Measurements from ENCODE around the gene DTD1. TPM values are rescaled to one million over a fixed set of nuclear protein-coding genes. Genes with fewer than 3 reads are reported as not detected.

Gene DTD1
- total RNA-seq, 1 experiment from 2014 or later: 16.6 TPM

GRCh38 chr20:18743665-18744440, 156.0 kb downstream of the DTD1 start:
- no peak for TF ChIP-seq EZH2 (IDR thresholded peaks at IDR 0.05; ENCODE audit: borderline replicate concordance, low read depth, low read length, poor library complexity, severe bottlenecking)
- TF ChIP-seq CTCF (conservative IDR thresholded peaks at IDR 0.05; ENCODE audit: low read depth, low read length): no peak
- Histone ChIP-seq H3K9me3 (ENCODE audit: low read depth, low read length, poor library complexity, severe bottlenecking) (no peaks in the 10 kb centered on the region), H3K4me1 (ENCODE audit: insufficient read depth, low read length, poor library complexity, severe bottlenecking) (no peaks in the 10 kb centered on the region), H3K27ac (ENCODE audit: low read depth, low read length, poor library complexity, severe bottlenecking) (no peak overlapping the region), H3K36me3 (ENCODE audit: insufficient read depth, low read length, poor library complexity, severe bottlenecking) (no peaks in the 10 kb centered on the region), H3K4me3 (ENCODE audit: low read depth, low read length, poor library complexity, severe bottlenecking) (no peak overlapping the region), H3K27me3 (replicated peaks; ENCODE audit: insufficient read depth, low read depth, low read length, poor library complexity) (no peaks in the 10 kb centered on the region)
- POLR2A ChIA-PET (ENCODE audit: low non-redundant PET): no interaction called here
- intact Hi-C loops (cut with micrococcal nuclease; ENCODE audit: unreplicated experiment): no loop called here
- DNase-seq (ENCODE audit: low spot score): no peak
- BruUV-seq (replicated peaks): no TSS peak
- CTCF ChIA-PET: no interaction called here

- Histone ChIP-seq H3K27ac (ENCODE audit: low read depth, low read length, poor library complexity, severe bottlenecking) (no peak overlapping the region), H3K4me3 (ENCODE audit: low read depth, low read length, poor library complexity, severe bottlenecking) (no peak overlapping the region), H3K36me3 (ENCODE audit: insufficient read depth, low read length, poor library complexity, severe bottlenecking) (no peaks in the 10 kb centered on the region), H3K27me3 (replicated peaks; ENCODE audit: insufficient read depth, low read depth, low read length, poor library complexity) (no peaks in the 10 kb centered on the region), H3K4me1 (ENCODE audit: insufficient read depth, low read length, poor library complexity, severe bottlenecking) (no peaks in the 10 kb centered on the region), H3K9me3 (ENCODE audit: low read depth, low read length, poor library complexity, severe bottlenecking) (no peaks in the 10 kb centered on the region)
- ChIA-PET CTCF (no interaction called here), POLR2A (ENCODE audit: low non-redundant PET) (no interaction called here)
- intact Hi-C loops (cut with micrococcal nuclease; ENCODE audit: unreplicated experiment): no loop called here
- BruUV-seq (replicated peaks): no TSS peak
- TF ChIP-seq CTCF (conservative IDR thresholded peaks at IDR 0.05; ENCODE audit: low read depth, low read length) (no peak), EZH2 (IDR thresholded peaks at IDR 0.05; ENCODE audit: borderline replicate concordance, low read depth, low read length, poor library complexity, severe bottlenecking) (no peak)
- DNase-seq (ENCODE audit: low spot score): no peak
Observed at GRCh38 chr20:18747090-18747489, 159.2 kb downstream of the DTD1 start.

- CTCF ChIA-PET: no interaction called here
- TF ChIP-seq CTCF (conservative IDR thresholded peaks at IDR 0.05; ENCODE audit: low read depth, low read length) (no peak), EZH2 (IDR thresholded peaks at IDR 0.05; ENCODE audit: borderline replicate concordance, low read depth, low read length, poor library complexity, severe bottlenecking) (no peak)
- no peak overlapping the region for H3K27ac ChIP-seq (ENCODE audit: low read depth, low read length, poor library complexity, severe bottlenecking)
Observed at GRCh38 chr20:18748987-18749386, 161.1 kb downstream of the DTD1 start.

More at GRCh38 chr20:18748987-18749386, 161.1 kb downstream of the DTD1 start:
- intact Hi-C loops (cut with micrococcal nuclease; ENCODE audit: unreplicated experiment): no loop called here
- no peaks in the 10 kb centered on the region for H3K27me3 ChIP-seq (replicated peaks; ENCODE audit: insufficient read depth, low read depth, low read length, poor library complexity)
- no peaks in the 10 kb centered on the region for H3K36me3 ChIP-seq (ENCODE audit: insufficient read depth, low read length, poor library complexity, severe bottlenecking)
- no peak for DNase-seq (ENCODE audit: low spot score)
- no peak overlapping the region for H3K4me3 ChIP-seq (ENCODE audit: low read depth, low read length, poor library complexity, severe bottlenecking)
- no peaks in the 10 kb centered on the region for H3K9me3 ChIP-seq (ENCODE audit: low read depth, low read length, poor library complexity, severe bottlenecking)
- H3K4me1 ChIP-seq (ENCODE audit: insufficient read depth, low read length, poor library complexity, severe bottlenecking): no peaks in the 10 kb centered on the region
- no TSS peak for BruUV-seq (replicated peaks)
- POLR2A ChIA-PET (ENCODE audit: low non-redundant PET): no interaction called here

Data from A673 (cell line).